Left hindlimb (tissue), 1 donor: ENCODE results near the gene OR4D9.
"Not testable (repeated sequence)": the region's sequence is repeated elsewhere in the genome, so short reads cannot be mapped to it uniquely, and the experiment has no call there.

Experiments
- DNase-seq: peaks from one replicate; pipeline ENCODE4 v3.0.0-alpha.2; 2018

The OR4D9 gene

DNA sequence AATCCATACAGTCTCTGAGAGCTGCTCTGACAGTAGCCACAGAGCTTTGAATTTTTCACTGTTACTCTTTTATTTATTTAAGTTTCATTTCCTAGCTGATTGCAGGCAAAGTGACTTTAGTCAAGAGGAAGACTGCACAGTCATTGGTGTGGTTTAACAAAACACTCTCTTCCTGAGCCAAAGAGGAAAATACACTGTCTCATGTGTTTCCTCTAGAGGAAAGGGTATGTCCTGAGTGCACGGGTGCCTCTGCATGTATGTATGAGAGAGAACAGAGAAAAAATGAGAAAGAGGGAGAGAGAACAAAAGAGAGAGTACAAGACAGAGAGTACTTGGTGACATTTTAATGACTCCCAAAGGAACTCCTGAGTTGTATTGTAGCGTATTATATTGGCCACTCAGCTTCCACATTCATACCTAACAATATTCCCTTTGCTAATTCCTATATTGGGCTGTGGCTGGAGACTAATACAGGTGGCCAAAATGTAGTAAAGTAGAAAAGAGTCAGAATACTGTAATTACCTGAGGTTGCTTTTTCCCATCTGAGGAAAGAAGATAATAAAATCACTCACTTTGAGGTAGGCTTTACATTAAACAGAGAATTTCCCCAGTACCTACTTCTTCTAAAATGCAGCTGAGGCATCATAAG is at the start of gene OR4D9:
OR4D9 (plus strand) TSS at position 599 of the 649 bp plus-strand sequence. CDS start 3,374 bp downstream, outside the sequence.
- DNase-seq: no peak

DNA sequence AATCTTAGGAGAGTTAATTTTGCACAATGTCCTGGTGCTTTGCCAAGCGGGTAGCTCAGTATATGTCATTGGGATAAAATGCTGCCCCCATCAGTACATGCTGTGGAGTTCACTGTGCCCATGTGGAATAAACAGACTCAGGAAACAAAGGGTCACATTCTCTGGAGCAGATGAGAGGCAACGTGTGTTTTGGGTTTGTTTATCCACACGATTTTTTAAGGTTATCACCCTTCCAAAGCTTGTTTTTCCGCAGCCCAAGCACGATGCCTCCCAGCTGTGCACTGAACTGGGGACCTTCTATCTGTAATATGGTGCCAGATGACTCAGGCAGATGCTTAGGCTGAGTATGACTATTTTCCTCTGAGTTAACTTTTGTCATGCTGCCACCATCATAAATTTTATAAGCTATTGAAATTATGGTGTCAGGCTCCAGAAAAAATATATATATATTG is 48.1 kb upstream of the OR4D9 start:
- DNase-seq: peak; percentile 60

DNA sequence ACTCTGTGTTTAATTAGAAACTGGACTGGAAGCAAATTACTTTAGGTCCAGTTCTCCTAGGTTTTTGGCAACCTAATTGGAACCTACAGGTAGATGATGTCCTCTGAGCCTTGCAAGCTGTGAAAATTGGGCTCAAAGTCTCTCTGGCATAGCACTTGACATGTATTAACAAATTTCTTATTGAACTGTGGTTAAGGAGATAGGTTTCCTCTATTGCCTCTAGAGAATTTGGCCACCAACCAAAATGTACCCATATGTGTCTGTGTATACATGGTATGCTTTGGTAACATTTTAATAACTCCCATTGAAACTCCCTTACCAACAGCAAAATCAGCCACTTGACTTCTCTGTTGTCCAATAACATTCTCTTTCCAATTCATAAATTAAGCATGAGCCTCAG is 38.3 kb upstream of the OR4D9 start, which contains the start of gene OR4D10:
OR4D10 (plus strand) TSS at position 301 of the 400 bp plus-strand sequence. CDS start 4,115 bp downstream, outside the sequence.
- DNase-seq: no peak

DNA sequence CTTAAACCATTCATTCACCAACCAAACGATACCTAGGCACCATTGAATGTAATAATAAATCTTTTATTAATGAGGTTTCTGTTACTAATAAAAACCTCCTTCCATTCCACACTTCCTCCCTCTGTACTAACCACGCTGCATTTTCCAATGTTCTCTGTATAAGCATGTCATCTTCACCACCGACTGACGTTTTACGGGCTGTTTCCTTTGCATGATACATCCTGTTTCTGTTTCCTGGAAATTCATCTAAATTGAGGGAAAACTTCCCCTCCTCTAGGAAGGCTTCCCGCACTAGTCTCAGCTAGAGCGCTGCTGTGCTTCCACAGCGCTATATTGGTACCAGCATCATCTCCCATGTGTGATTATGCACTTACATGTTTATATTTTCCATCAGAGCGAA is 36.2 kb upstream of the OR4D9 start:
- no peak for DNase-seq

DNA sequence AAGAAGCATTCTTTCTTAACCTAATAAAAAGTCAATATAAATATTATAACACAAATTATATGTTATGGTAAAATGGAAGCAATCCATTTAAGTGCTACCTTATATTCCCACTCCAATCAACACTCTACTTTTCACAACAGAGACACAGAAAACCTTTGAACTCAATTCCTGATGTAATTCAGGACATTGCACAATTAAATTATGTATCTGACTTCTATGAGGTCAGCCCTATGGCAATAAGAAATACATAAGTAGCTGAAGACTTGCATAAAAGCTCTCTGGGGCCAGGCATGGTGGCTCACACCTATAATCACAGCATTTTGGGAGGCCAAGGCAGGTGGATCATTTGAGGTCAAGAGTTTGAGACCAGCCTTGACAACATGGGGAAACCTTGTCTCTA is 31.4 kb upstream of the OR4D9 start:
- no peak for DNase-seq

DNA sequence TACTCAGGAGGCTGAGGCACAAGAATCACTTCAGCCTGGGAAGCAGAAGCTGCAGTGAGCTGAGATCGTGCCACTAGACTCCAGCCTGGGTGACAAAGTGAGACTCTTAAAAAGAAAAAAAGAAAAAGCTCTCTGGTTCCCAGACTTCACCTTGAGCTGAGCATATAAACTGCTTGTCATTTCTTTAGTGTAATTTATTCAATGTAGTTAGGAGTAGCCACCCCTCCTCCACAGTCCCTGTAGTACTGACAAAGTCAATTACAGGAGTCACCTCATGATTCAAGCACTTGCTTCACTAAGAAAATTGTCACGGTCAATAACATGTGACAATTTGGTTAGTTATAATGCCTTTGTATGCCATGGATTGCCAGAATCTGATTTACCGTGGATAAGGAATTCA is 31.0 kb upstream of the OR4D9 start:
- no peak for DNase-seq

DNA sequence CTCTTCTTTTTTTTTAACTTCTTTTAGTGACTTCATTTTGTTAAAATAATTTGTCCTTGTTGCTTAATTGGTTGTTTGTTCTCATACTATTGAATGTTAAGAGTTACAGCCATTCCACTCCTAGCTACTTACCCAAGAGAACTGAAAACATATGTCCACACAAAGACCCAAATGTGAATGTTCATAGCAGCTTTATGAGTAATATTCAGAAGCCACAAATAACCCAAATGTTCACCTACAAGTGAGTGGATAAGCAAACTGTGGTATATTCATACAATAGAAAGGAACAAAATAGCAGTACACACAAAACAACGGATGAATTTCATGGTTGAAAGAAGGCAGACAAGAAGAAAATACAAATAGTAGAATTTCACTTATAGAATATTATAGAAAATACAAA is 9.4 kb upstream of the OR4D9 start:
- no peak for DNase-seq

DNA sequence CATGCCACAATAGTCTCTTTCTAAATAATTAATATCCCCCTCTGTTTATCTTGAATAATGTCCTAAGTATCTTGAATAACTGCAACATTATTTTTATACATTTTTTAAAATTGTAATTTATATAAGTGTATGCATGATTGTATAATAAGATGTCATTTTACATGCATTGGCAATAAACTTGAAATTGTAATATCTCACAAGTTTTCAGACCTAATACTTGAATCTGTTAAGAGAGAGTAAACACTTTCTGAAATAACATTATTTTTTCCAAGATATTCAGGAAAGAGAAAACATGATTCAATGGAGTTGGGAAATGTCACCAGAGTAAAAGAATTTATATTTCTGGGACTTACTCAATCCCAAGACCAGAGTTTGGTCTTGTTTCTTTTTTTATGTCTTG is 8.1 kb upstream of the OR4D9 start, which contains the start of gene OR4D11:
OR4D11 (plus strand) TSS at position 301 of the 400 bp plus-strand sequence; CDS start at position 301, 0 bp downstream.
- no peak for DNase-seq

DNA sequence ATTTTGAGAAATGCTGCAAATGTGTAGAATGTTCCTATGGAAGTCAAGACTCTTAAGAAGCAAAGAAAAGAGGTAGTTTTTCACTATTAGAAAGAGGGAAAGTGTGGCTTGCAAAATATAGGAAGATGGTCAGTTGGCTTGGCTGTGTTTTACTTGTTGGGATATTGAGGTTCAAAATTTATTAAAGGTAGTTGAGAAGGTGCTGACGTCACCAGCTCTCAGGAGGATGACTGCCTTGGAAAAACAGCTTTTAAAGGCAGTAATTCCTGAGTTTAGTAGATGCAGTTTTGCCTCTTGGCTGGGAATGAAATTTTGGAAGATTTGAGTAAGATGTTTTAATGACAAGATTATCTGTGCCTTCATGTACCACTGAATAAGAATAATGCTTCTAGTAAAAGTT is 336 bp downstream of the OR4D9 start:
- DNase-seq: no peak

DNA sequence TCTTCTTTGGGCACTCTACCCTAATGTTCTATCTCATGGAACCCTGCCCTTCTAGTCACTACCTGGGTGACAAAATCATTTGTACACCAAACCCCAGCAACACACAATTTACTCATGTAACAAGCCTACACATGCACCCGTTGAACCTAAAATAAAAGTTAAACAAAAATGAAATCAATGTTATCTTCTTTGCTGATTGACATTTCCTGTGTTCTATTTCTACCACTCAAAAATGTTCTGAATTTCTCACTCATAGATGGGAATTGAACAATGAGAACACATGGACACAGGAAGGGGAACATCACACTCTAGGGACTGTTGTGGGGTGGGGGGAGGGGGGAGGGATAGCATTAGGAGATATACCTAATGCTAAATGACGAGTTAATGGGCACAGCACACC is 8.8 kb downstream of the OR4D9 start:
- not testable (repeated sequence) for DNase-seq

DNA sequence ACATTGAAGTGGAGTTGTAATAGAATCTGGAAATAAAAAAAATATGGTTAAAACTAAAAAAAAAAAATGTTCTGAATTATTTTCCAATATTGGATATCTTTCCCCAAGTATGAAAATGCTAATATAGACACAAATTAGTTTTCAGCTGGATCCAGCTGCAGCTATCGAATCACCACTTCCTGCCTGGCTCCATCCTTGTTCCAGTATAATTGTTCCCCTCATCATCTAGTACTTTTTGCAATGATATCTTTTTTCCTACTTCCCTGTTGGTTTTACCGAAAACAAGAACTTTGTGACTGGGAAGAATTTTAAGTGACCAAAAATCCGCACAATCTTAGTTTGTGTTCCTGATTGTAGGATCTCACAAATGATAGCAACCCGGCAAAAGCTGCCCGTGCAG is 9.4 kb downstream of the OR4D9 start:
- no peak for DNase-seq

DNA sequence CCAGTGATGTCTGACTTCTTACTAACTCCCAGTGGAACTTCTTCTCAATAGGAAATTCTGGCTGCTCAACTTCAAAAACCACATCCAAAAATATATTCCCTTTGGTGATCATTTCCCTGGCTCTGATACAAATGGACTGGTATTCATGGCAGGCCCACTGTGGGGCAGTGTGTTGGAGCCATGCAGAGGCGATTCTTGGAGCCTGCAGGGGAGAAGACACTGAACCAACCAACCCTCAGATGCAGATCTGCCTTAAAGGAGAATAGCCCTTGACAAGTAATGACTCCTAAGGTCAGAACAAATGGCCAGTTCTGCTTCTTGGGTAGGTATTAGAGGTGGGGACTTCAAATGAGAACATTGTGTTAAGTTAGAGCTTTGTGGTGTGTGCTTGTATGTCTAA is 12.2 kb downstream of the OR4D9 start:
- no peak for DNase-seq

DNA sequence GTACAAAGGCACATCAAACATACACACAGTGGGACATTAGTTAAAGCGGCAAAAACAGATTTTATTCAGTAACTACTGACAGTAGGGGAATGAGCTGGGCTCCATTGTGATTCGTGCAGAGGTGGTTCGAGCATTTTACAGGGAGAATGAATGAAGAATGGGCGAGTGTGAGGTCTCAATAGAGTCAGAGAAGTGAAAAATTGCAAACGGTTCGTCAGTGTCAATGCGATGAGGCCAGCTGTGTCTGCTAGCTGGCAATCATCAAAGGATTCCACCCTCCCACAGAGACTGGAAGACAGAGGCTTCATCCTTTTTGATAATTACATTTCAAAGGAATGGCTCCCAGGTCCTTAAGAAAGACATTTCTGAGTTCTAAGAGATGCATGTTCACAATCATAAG is 17.4 kb downstream of the OR4D9 start:
- no peak for DNase-seq

DNA sequence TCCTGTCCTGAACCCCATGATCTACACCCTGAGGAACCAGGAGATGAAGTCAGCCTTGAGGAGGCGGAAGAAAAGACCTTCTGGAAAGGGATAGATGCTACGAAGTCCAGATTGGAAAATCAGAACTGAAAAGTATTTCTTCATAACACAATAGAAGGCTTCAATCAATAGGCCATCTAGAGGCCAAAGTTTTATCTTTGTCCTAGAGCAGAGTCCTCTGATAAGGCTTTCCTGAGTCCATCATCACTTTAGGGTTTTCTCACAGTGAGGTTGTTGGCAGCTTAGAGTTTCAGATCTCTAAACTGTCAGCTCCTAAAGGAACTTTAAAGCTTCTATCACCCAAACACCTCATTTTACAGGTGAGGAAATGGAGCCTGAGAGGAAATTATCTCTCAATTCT is 21.3 kb downstream of the OR4D9 start:
- DNase-seq: no peak

DNA sequence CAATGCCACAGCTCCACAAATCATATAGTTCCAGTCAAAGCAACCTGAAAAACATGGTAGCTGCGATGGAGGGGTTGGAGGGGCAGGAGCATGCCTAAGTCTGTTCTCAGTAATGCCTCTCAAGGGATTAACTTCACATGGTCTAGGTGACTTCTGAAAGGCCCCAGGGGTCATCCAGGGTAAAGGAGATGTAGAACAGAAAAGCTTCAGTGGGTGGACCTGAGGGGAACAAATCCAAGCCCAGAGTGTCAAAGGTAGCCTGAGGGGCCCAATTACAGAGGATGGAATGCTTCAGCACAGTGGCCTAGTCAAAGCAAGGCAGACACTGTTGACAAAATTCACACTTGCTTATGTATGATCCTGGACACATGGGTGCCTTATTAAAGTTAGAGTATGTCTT is 23.3 kb downstream of the OR4D9 start:
- DNase-seq: no peak

DNA sequence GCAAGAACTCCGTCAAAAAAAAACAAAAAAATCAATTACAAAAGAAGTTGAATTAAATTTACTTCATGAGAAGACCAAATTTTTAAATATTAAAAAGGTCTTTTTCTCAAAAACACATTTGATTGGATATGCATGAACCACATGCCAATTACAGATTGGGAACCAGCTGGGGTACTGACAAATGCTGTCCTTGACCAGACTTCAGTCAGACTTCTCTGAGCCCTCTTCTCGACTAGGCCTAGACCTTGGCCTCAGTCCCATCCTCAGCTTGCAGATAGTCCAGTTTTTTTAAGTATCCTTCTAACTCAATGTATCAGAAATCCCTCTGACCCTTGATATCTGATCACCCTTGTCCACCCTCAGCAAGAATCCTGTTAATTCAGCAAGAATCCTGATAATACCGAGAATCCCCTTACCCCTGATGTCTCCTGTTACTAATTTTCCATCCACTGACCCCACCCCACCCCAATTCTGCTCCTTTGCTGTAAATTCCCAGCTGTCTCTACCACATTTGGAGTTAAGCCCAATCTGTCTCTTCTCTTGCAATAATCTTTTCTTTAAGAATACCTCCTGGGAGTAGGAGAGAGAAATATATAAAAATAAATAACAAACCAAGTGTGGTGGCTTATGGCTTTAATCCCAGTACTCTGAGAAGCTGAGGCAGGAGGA is 30.9 kb downstream of the OR4D9 start:
- DNase-seq: no peak

DNA sequence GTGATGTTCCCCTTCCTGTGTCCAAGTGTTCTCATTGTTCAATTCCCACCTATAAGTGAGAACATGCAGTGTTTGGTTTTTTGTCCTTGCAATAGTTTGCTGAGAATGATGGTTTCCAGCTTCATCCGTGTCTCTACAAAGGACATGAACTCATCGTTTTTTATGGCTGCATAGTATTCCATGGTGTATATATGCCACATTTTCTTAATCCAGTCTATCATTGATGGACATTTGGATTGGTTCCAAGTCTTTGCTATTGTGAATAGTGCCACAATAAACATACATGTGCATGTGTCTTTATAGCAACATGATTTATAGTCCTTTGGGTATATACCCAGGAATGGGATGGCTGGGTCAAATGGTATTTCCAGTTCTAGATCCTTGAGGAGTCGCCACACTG is 32.4 kb downstream of the OR4D9 start:
- not testable (repeated sequence) for DNase-seq

DNA sequence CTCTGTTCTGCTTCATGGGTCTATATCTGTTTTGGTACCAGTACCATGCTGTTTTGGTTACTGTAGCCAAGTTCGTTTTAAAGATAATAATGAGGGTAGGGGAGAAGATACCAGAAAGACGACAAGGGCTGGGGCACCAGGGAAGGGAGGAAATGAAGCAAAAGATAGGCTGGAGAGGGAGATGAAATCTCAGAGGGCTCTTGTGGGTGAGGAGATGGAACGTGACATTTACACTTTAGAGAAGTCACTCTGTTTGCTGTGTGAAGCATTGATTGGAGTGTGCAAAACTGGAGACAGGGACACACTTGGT is 33.5 kb downstream of the OR4D9 start:
- no peak for DNase-seq

DNA sequence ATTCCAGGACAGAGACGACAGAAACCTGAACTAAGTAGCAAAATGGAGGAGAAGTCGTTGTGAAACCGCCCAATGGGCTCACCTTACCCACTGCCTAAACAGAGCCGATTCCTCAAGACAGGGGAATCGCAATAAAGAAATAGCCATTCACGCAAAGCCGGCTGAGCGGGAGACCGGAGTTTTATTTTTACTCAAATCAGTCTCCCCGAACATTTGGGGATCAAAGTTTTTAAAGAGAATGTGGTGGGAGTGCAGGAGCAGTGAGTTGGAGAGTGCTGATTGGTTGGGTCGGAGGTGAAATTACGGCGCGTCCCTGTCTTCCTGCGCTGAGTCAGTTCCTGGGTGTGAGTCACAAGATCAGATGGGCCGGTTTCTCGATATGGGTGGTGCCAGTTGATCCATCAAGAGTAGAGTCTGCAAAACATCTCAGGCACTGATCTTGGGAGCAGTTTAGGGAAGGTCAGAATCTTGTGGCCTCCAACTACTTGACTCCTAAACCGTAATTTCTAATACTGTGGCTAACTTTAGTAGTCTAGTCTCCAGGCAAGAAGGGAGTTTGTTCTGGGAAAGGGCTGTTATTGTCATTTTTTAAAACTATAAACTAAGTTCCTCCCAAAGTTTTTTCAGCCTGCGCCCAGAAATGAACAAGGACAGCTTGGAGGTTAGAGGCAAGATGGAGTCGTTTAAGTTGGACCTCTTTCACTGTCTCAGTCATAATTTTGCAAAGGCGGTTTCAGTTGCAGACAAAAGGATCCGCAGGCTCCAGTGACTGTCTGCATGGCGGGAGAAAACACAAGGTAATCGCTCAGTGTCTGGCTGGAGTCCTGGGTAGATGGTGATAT is 34.1 kb downstream of the OR4D9 start:
- DNase-seq: no peak

DNA sequence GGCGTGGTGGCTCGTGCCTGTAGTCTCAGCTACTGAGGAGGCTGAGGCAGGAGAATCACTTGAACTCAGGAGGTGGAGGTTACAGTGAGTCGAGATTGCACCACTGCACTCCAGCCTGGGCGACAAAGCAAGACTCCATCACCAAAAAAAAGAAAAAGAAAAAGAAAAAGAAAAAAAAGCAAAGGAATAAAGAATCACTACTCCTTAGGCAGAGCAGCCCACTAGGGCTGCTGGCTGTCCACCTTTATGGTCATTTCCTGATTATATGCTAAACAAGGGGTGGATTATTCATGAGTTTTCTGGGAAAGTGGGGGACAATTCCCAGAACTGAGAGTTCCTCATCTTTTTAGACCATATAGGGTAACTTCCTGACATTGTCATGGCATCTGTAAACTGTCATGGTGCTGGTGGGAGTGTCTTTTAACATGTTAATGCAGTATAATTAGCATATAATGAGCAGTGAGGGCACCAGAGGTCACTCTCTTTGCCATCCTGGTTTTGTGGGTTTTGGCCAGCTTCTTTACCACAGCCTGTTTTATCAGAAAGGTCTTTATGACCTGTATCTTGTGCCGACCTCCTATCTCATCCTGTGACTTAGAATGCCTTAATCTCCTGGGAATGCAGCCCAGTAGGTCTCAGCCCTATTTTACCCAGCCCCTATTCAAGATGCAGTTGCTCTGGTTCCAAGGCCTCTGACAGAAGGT is 36.4 kb downstream of the OR4D9 start:
- DNase-seq: not testable (repeated sequence)

DNA sequence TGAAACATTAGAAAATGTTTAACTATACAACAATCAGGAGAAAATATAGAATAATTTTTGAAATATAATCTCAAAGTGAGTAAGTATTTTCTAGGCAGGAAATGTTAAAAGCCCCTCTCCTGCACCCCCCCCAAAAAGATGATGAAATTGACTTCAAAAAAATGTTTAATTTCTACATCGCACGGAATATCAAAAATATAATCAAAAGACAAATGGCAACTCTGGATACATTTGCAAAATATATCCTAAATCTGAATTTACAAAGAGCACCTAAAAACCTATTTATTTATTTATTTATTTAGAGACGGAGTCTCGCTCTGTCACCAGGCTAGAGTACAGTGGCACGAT is 36.9 kb downstream of the OR4D9 start:
- DNase-seq: no peak

DNA sequence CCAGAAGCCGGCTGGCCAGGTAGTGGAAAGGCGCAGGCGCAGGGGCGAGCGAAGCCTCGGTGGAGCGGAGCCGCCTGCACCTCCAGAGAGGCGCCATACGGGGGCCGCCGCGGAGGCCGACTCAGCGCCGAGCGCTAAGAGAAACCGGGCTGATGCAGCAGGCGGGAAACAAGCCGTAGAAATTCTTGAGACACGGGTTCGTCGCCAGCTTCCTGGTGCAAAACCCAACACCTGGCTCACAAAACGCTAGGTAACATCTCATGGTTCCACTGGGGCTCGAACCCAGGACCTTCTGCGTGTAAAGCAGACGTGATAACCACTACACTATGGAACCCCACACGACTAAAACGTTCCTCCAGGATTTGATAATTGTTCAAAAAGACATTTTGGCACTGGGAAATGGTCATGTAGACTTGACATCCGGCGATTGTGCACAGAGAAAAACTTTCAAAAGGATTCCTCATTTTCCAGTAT is 39.1 kb downstream of the OR4D9 start:
- DNase-seq: peak; percentile 89
